ENCODE data around the gene PDRG1.

- TF ChIP-seq CTCF (IDR thresholded peaks at IDR 0.05) (no peak), POLR2A (IDR thresholded peaks at IDR 0.05) (no peak)
These were observed 37.3 kb upstream of the PDRG1 start for GRCh38 chr20:31989030-31989645.

Data from right lobe of liver (tissue), 4 donors.